Thoracic aorta (tissue), 2 donors: ENCODE results near the gene RXRG. TPM values are rescaled to one million over a fixed set of nuclear protein-coding genes. Genes with fewer than 3 reads are reported as not detected.

Experiments used
- ATAC-seq: fragments of 150-250 bp; one replicate; pipeline ENCODE4 v1.8.0; 2017; ENCODE audit warnings: low read depth; ENCODE audit not compliant: insufficient number of reproducible peaks, low FRiP score
- DNase-seq: peaks from one replicate; pipeline ENCODE4 v3.0.0-alpha.2; 2020; ENCODE audit warnings: low spot score
- H3K27ac ChIP-seq, 2 donors: fragments of 200-600 bp; sonication (generic); 1 replicate in 1 of 2; 2 replicates in 1 of 2; pipeline ENCODE4 v1.5.1; 2016; ENCODE audit warnings: mild to moderate bottlenecking in 2 of 2, moderate library complexity in 2 of 2
- H3K27me3 ChIP-seq: fragments of 200-600 bp; sonication (generic); replicated peaks from 2 replicates; pipeline ENCODE4 v1.6.0; 2016; ENCODE audit warnings: mild to moderate bottlenecking; ENCODE audit not compliant: insufficient read depth
- H3K36me3 ChIP-seq: fragments of 200-600 bp; sonication (generic); one replicate; pipeline ENCODE4 v1.5.1; 2016
- H3K4me1 ChIP-seq, 2 donors: fragments of 200-600 bp; sonication (generic); 1 replicate in 1 of 2; 2 replicates in 1 of 2; pipeline versions ENCODE4 v1.5.1 to v1.6.0; 2016; ENCODE audit warnings: low read depth in 2 of 2, mild to moderate bottlenecking in 1 of 2; ENCODE audit not compliant: control insufficient read depth in 1 of 2
- H3K4me3 ChIP-seq: fragments of 200-600 bp; sonication (generic); 2 replicates; pipeline ENCODE4 v1.5.1; 2016; ENCODE audit warnings: mild to moderate bottlenecking
- H3K9me3 ChIP-seq: fragments of 200-600 bp; sonication (generic); 2 replicates; pipeline ENCODE4 v1.5.1; 2016
- CTCF ChIP-seq: fragments of 200-600 bp; sonication (generic); IDR thresholded peaks from one replicate; pipeline ENCODE4 v1.5.1; 2019; ENCODE audit warnings: antibody characterized with exemption
- total RNA-seq, 2 donors: library from RNA; depleted of rRNA; stranded (reverse); fragments of >200 nt; gene quantifications; one replicate each; pipeline versions ENCODE4 v1.1.0 to v1.2.3, GENCODE V29; 2016

The RXRG gene
- total RNA-seq, 2 donors from 2014 or later, result 2.8 TPM; not detected in 1

DNA sequence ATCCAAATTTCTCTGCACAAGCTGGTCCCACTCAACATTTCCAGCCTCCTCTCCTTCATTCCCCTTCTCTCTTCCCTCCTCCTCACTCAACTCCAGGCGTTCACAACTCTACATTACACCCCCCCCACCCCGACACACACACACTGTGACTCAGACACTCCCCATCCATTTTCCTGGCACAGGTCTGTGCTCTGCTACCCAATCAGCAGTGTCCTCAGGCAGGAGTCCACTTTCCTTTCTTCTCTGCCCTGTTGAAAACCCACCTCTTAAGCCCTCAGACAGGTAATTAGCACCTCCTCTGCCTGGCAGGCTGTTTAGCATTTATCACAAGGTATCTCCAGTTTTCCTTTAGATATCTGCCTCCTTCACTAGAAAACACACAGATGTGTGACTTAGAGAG lies 79.6 kb downstream of the RXRG start:
- Histone ChIP-seq H3K27ac (no peak overlapping the region), H3K27me3 (no peaks in the 10 kb centered on the region), H3K9me3 (no peaks in the 10 kb centered on the region), H3K4me1 (peaks cover 0 to 6% of the 10 kb centered on the region in 2 donors), H3K4me3 (no peak overlapping the region), H3K36me3 (no peaks in the 10 kb centered on the region)
- ATAC-seq (no peak), DNase-seq (no peak)
- TF ChIP-seq CTCF, result no peak

- Histone ChIP-seq H3K27me3 (no peaks in the 10 kb centered on the region), H3K4me3 (no peak overlapping the region), H3K9me3 (no peaks in the 10 kb centered on the region), H3K27ac (no peak overlapping the region), H3K4me1 (peaks cover 0 to 6% of the 10 kb centered on the region in 2 donors), H3K36me3 (no peaks in the 10 kb centered on the region)
- TF ChIP-seq CTCF, result no peak
- no peak for ATAC-seq
- no peak for DNase-seq
Measured at GRCh38 chr1:165364568-165365133, 80.3 kb downstream of the RXRG start.

GRCh38 chr1:165356876-165357275 lies 88.0 kb downstream of the RXRG start:
- Histone ChIP-seq H3K27ac (no peak overlapping the region), H3K36me3 (no peaks in the 10 kb centered on the region), H3K27me3 (peaks cover 6% of the 10 kb centered on the region), H3K4me3 (peak overlapping the region; percentile 68), H3K9me3 (no peaks in the 10 kb centered on the region), H3K4me1 (peaks cover 9 to 43% of the 10 kb centered on the region in 2 donors)
- DNase-seq (no peak), ATAC-seq (no peak)
- TF ChIP-seq CTCF, result no peak

- no peak for DNase-seq
- no peak within 1 kb of the TSS for H3K27ac ChIP-seq
- no peak for TF ChIP-seq CTCF
- H3K4me3 ChIP-seq, result peak within 1 kb of the TSS; percentile 68
- no peaks in the 10 kb centered on the region for H3K36me3 ChIP-seq
- H3K27me3 ChIP-seq, result peaks cover 6% of the 10 kb centered on the region
- no peak for ATAC-seq
- H3K4me1 ChIP-seq, result peaks cover 9 to 45% of the 10 kb centered on the region in 2 donors
- no peaks in the 10 kb centered on the region for H3K9me3 ChIP-seq
Measured at GRCh38 chr1:165355977-165356811, 88.7 kb downstream of the RXRG start, which contains the start of gene LMX1A. LMX1A (minus strand) TSS chr1:165356715; CDS start chr1:165355559, 1,156 bp downstream.

- peak overlapping the region; percentile 68 for H3K4me3 ChIP-seq
- no peak for TF ChIP-seq CTCF
- DNase-seq, result no peak
- H3K27ac ChIP-seq, result no peak overlapping the region
- ATAC-seq, result no peak
- no peaks in the 10 kb centered on the region for H3K9me3 ChIP-seq
- H3K27me3 ChIP-seq, result peaks cover 7% of the 10 kb centered on the region
- peaks cover 9 to 45% of the 10 kb centered on the region in 2 donors for H3K4me1 ChIP-seq
- no peaks in the 10 kb centered on the region for H3K36me3 ChIP-seq
Measured at GRCh38 chr1:165355139-165355976, 89.6 kb downstream of the RXRG start.
